ENCODE results near the gene WHAMM.
"Not testable (repeated sequence)": the region's sequence is repeated elsewhere in the genome, so short reads cannot be mapped to it uniquely, and the experiment has no call there.

WHAMM gene

GRCh38 chr15:82809308-82810060 is at the start of gene WHAMM:
Gene WHAMM, plus strand, starts transcription at chr15:82809628. Its CDS starts 99 bp downstream, at chr15:82809727.
- peak; percentile 99 for DNase-seq (ENCODE audit: low spot score)

GRCh38 chr15:82763361-82764116 is 45.9 kb upstream of the WHAMM start:
- no peak for DNase-seq (ENCODE audit: low spot score)

- no peak for DNase-seq (ENCODE audit: low spot score)
Measured at GRCh38 chr15:82764117-82764490, 45.3 kb upstream of the WHAMM start.

GRCh38 chr15:82764740-82765139 is 44.7 kb upstream of the WHAMM start:
- DNase-seq (ENCODE audit: low spot score), result no peak

- not testable (repeated sequence) for DNase-seq (ENCODE audit: low spot score)
Measured at GRCh38 chr15:82766201-82766600, 43.2 kb upstream of the WHAMM start.

GRCh38 chr15:82767163-82767829 is 42.1 kb upstream of the WHAMM start:
- no peak for DNase-seq (ENCODE audit: low spot score)

GRCh38 chr15:82768414-82769054 is 40.9 kb upstream of the WHAMM start:
- no peak for DNase-seq (ENCODE audit: low spot score)

GRCh38 chr15:82771789-82772607 is 37.4 kb upstream of the WHAMM start:
- DNase-seq (ENCODE audit: low spot score), result no peak

GRCh38 chr15:82774496-82774895 is 34.9 kb upstream of the WHAMM start:
- no peak for DNase-seq (ENCODE audit: low spot score)

- no peak for DNase-seq (ENCODE audit: low spot score)
Measured at GRCh38 chr15:82778755-82779154, 30.7 kb upstream of the WHAMM start.

- DNase-seq (ENCODE audit: low spot score), result no peak
Measured at GRCh38 chr15:82781349-82781748, 28.1 kb upstream of the WHAMM start.

- DNase-seq (ENCODE audit: low spot score), result no peak
Measured at GRCh38 chr15:82788496-82788895, 20.9 kb upstream of the WHAMM start.

GRCh38 chr15:82789491-82789890 is 19.9 kb upstream of the WHAMM start:
- no peak for DNase-seq (ENCODE audit: low spot score)

- DNase-seq (ENCODE audit: low spot score), result no peak
Measured at GRCh38 chr15:82790321-82790720, 19.1 kb upstream of the WHAMM start.

GRCh38 chr15:82792068-82792467 is 17.4 kb upstream of the WHAMM start:
- no peak for DNase-seq (ENCODE audit: low spot score)

GRCh38 chr15:82793737-82794136 is 15.7 kb upstream of the WHAMM start:
- DNase-seq (ENCODE audit: low spot score), result no peak

GRCh38 chr15:82798104-82798503 is 11.3 kb upstream of the WHAMM start:
- no peak for DNase-seq (ENCODE audit: low spot score)

GRCh38 chr15:82798531-82799166 is 10.8 kb upstream of the WHAMM start:
- DNase-seq (ENCODE audit: low spot score), result no peak

- no peak for DNase-seq (ENCODE audit: low spot score)
Measured at GRCh38 chr15:82799183-82799841, 10.1 kb upstream of the WHAMM start.

- no peak for DNase-seq (ENCODE audit: low spot score)
Measured at GRCh38 chr15:82802497-82802896, 6.9 kb upstream of the WHAMM start.
